ENCODE data around the gene PTPRZ1. TPM values are rescaled to one million over a fixed set of nuclear protein-coding genes. Genes with fewer than 3 reads are reported as not detected.

The PTPRZ1 gene
- total RNA-seq, 2 experiments from 2014 or later, result not detected

DNA sequence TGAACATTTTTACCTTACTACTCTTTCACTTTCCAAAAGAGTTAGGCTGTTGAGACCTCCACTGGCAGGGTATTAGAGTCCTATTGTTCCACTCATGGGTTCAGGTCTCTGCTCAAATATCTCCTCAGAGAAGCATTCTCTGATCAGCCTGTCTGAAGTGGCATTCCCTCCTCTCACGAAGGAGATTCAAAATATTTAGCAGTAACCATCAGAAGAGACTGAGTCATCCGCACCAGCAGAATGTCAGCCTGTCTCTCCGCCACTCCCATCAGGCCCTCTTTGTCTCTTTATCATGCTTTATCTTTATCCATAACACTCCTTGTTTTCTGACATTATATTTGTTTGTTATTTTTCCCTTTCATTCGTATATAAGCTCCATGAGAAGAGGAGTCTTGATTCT, 192.0 kb downstream of the PTPRZ1 start:
- intact Hi-C loops (cut with DNase I, micrococcal nuclease), result no loop called here
- CTCF ChIA-PET, result no interaction called here
- POLR2A ChIA-PET, result no interaction called here
- no peaks in the 10 kb centered on the region for H3K36me3 Mint-ChIP-seq (ENCODE audit: low read depth)
- no peaks in the 10 kb centered on the region for H3K4me1 Mint-ChIP-seq
- no peak overlapping the region for H3K27ac Mint-ChIP-seq
- H3K9me3 Mint-ChIP-seq (ENCODE audit: low read depth), result no peaks in the 10 kb centered on the region
- H3K4me3 Mint-ChIP-seq, result no peak overlapping the region
- ATAC-seq (no peak), DNase-seq (no peak)
- no peaks in the 10 kb centered on the region for H3K27me3 Mint-ChIP-seq

GRCh38 chr7:122067077-122067476, 194.1 kb downstream of the PTPRZ1 start:
- H3K9me3 Mint-ChIP-seq (ENCODE audit: low read depth), result no peaks in the 10 kb centered on the region

GRCh38 chr7:122068046-122068445, 195.1 kb downstream of the PTPRZ1 start:
- no peaks in the 10 kb centered on the region for H3K4me1 Mint-ChIP-seq
- intact Hi-C loops (cut with DNase I, micrococcal nuclease), result no loop called here
- ChIA-PET POLR2A (no interaction called here), CTCF (no interaction called here)
- ATAC-seq (no peak), DNase-seq (no peak)
- H3K36me3 Mint-ChIP-seq (ENCODE audit: low read depth), result no peaks in the 10 kb centered on the region
- H3K4me3 Mint-ChIP-seq, result no peak overlapping the region
- H3K9me3 Mint-ChIP-seq (ENCODE audit: low read depth), result no peaks in the 10 kb centered on the region
- H3K27ac Mint-ChIP-seq, result no peak overlapping the region
- H3K27me3 Mint-ChIP-seq, result no peaks in the 10 kb centered on the region

More at GRCh38 chr7:122067077-122067476, 194.1 kb downstream of the PTPRZ1 start:
- no peak for DNase-seq
- Mint-ChIP-seq H3K4me3 (no peak overlapping the region), H3K27me3 (no peaks in the 10 kb centered on the region), H3K36me3 (ENCODE audit: low read depth) (no peaks in the 10 kb centered on the region), H3K27ac (no peak overlapping the region), H3K4me1 (no peaks in the 10 kb centered on the region)
- intact Hi-C loops (cut with DNase I, micrococcal nuclease), result no loop called here
- no peak for ATAC-seq
- CTCF ChIA-PET, result no interaction called here
- POLR2A ChIA-PET, result no interaction called here

DNA sequence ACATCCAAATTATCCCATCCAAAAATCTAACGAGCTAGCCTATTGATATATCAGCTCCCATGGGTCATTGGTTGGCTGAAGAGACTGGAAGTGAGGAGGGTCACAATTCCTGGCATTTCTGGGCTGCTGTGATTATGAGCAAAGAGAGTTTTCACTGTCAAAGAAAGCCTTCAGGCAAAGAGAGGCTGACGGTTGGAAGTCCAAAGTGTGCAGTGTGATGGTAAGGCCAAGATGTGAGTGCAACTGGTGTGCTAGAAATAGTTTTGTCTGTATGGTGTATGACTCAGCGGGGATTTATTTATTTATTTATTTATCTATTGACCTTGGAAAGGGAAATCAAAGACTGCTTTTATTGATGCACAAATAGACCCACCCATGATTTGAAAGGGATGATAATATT, 196.0 kb downstream of the PTPRZ1 start:
- H3K4me3 Mint-ChIP-seq, result no peak overlapping the region
- no peaks in the 10 kb centered on the region for H3K27me3 Mint-ChIP-seq
- CTCF ChIA-PET, result interaction anchor here (0.8 kb wide), 1 partner anchor 512 kb away, joined by 3 read pairs; no protein-coding TSS in a partner anchor
- no peaks in the 10 kb centered on the region for H3K4me1 Mint-ChIP-seq
- H3K9me3 Mint-ChIP-seq (ENCODE audit: low read depth), result no peaks in the 10 kb centered on the region
- H3K27ac Mint-ChIP-seq, result no peak overlapping the region
- no peak for DNase-seq
- no peaks in the 10 kb centered on the region for H3K36me3 Mint-ChIP-seq (ENCODE audit: low read depth)
- ATAC-seq, result no peak
- POLR2A ChIA-PET, result no interaction called here
- intact Hi-C loops (cut with DNase I, micrococcal nuclease), result no loop called here

DNA sequence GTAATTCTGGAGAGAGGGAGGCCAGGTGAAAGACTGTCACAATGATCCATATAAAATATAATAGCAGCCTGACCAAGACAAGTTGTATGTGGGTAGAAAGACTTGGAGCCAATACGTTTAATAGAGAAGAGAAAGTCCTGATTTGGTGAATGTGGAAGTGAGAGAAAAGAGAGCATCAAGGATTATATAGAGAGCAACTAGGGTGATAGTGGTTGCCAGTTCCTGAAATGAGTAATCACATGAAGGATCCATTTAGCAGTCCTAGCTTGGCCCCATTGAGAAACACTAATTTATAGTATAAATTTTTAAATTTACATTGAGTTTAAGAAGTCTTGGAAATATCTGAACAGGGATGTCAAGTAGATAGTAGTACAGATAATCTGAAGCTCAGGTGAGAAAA, 197.1 kb downstream of the PTPRZ1 start:
- ChIA-PET POLR2A (no interaction called here), CTCF (no interaction called here)
- Mint-ChIP-seq H3K4me1 (no peaks in the 10 kb centered on the region), H3K9me3 (ENCODE audit: low read depth) (no peaks in the 10 kb centered on the region), H3K27me3 (no peaks in the 10 kb centered on the region), H3K27ac (no peak overlapping the region), H3K36me3 (ENCODE audit: low read depth) (no peaks in the 10 kb centered on the region), H3K4me3 (no peak overlapping the region)
- intact Hi-C loops (cut with DNase I, micrococcal nuclease), result no loop called here
- ATAC-seq (no peak), DNase-seq (no peak)

DNA sequence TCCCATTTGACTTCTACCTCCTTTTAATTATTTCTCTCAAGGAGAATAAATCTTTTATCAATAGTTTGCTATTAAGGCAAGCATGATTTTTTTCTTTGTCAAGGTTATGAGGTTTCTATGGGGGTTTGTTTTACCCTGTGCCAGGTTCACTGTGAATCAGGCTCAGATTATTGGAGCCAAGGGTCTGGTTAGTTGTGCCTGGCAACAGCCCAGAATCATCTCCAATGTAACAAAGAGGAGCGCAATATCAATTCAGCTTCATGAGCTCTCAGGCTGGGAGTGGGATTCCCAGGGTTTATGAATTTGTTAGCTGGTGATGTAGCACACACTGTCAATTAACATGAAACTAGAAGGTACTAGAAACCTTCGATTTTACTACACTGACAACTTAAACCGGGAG, 197.9 kb downstream of the PTPRZ1 start:
- POLR2A ChIA-PET, result no interaction called here
- intact Hi-C loops (cut with DNase I, micrococcal nuclease), result no loop called here
- Mint-ChIP-seq H3K9me3 (ENCODE audit: low read depth) (peaks cover 2% of the 10 kb centered on the region), H3K27ac (no peak overlapping the region), H3K27me3 (no peaks in the 10 kb centered on the region), H3K4me3 (no peak overlapping the region), H3K4me1 (no peaks in the 10 kb centered on the region), H3K36me3 (ENCODE audit: low read depth) (no peaks in the 10 kb centered on the region)
- ATAC-seq (no peak), DNase-seq (no peak)
- CTCF ChIA-PET, result no interaction called here

GRCh38 chr7:122072272-122072671, 199.3 kb downstream of the PTPRZ1 start:
- H3K4me3 Mint-ChIP-seq, result no peak overlapping the region

GRCh38 chr7:122072924-122073599, 200.1 kb downstream of the PTPRZ1 start:
- no peaks in the 10 kb centered on the region for H3K27me3 Mint-ChIP-seq

More at GRCh38 chr7:122072272-122072671, 199.3 kb downstream of the PTPRZ1 start:
- POLR2A ChIA-PET, result no interaction called here
- H3K4me1 Mint-ChIP-seq, result no peaks in the 10 kb centered on the region
- H3K27ac Mint-ChIP-seq, result no peak overlapping the region
- H3K36me3 Mint-ChIP-seq (ENCODE audit: low read depth), result no peaks in the 10 kb centered on the region
- no peak for ATAC-seq
- intact Hi-C loops (cut with DNase I, micrococcal nuclease), result no loop called here
- CTCF ChIA-PET, result no interaction called here
- DNase-seq, result no peak
- no peaks in the 10 kb centered on the region for H3K27me3 Mint-ChIP-seq
- peaks cover 2% of the 10 kb centered on the region for H3K9me3 Mint-ChIP-seq (ENCODE audit: low read depth)

DNA sequence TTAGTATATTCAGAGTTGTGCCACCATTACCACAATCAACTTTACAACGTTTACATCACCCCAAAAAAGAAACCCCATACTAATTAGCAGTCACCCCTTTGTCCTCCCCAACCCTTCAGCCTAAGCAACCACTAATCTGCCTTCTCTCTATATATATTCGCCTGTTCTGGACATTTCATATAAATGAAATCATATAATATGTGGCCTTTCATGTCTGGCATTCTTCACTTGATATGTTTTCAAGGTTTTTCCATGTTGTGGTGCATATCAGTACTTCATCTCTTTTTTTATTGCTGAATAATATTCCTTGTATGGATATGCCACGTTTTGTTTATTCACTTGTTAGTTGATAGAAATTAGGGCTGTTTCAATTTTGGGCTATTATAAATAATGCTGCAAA, 200.7 kb downstream of the PTPRZ1 start:
- Mint-ChIP-seq H3K36me3 (ENCODE audit: low read depth) (peaks cover 1% of the 10 kb centered on the region), H3K27ac (no peak overlapping the region), H3K27me3 (no peaks in the 10 kb centered on the region), H3K4me3 (no peak overlapping the region), H3K4me1 (no peaks in the 10 kb centered on the region), H3K9me3 (ENCODE audit: low read depth) (peaks cover 2% of the 10 kb centered on the region)
- CTCF ChIA-PET, result no interaction called here
- intact Hi-C loops (cut with DNase I, micrococcal nuclease), result no loop called here
- POLR2A ChIA-PET, result no interaction called here
- DNase-seq, result no peak
- no peak for ATAC-seq

More at GRCh38 chr7:122072924-122073599, 200.1 kb downstream of the PTPRZ1 start:
- Mint-ChIP-seq H3K36me3 (ENCODE audit: low read depth) (no peaks in the 10 kb centered on the region), H3K4me1 (no peaks in the 10 kb centered on the region), H3K9me3 (ENCODE audit: low read depth) (peaks cover 2% of the 10 kb centered on the region), H3K27ac (no peak overlapping the region), H3K4me3 (no peak overlapping the region)
- intact Hi-C loops (cut with DNase I, micrococcal nuclease), result no loop called here
- ChIA-PET CTCF (no interaction called here), POLR2A (no interaction called here)
- ATAC-seq (no peak), DNase-seq (no peak)

GRCh38 chr7:122082160-122082559, 209.2 kb downstream of the PTPRZ1 start:
- CTCF ChIA-PET, result interaction anchor here (0.7 kb wide), 1 partner anchor 753 kb away, joined by 3 read pairs; the partner anchor contains the start of gene WNT16
- no peak for ATAC-seq

DNA sequence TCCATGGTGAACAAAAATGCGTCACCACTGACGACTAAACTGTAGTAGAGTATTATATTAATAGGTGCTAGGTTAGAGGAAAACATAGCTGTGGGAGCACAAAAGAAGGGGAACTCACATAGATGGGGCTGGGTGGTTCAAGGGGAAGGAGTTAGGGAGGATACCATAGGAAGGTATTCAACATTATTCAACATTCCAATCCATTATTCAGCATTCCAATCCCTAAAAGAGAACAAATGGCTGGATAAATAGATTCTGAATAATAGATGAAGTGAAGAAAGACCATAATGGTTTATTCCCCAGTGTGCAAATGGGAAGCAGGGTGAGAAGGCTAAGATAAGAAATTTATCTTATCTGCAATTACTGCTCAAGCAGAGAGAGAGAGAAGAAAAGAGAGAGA, 209.7 kb downstream of the PTPRZ1 start:
- H3K4me1 Mint-ChIP-seq, result no peaks in the 10 kb centered on the region
- ChIA-PET CTCF (no interaction called here), POLR2A (no interaction called here)
- no peaks in the 10 kb centered on the region for H3K9me3 Mint-ChIP-seq (ENCODE audit: low read depth)
- H3K36me3 Mint-ChIP-seq (ENCODE audit: low read depth), result peaks cover 4% of the 10 kb centered on the region
- DNase-seq (no peak), ATAC-seq (no peak)
- H3K27me3 Mint-ChIP-seq, result no peaks in the 10 kb centered on the region
- no peak overlapping the region for H3K27ac Mint-ChIP-seq
- no peak overlapping the region for H3K4me3 Mint-ChIP-seq
- intact Hi-C loops (cut with DNase I, micrococcal nuclease), result no loop called here

More at GRCh38 chr7:122082160-122082559, 209.2 kb downstream of the PTPRZ1 start:
- no peaks in the 10 kb centered on the region for H3K4me1 Mint-ChIP-seq
- intact Hi-C loops (cut with DNase I, micrococcal nuclease), result no loop called here
- no peak overlapping the region for H3K27ac Mint-ChIP-seq
- H3K9me3 Mint-ChIP-seq (ENCODE audit: low read depth), result no peaks in the 10 kb centered on the region
- POLR2A ChIA-PET, result no interaction called here
- H3K36me3 Mint-ChIP-seq (ENCODE audit: low read depth), result peaks cover 4% of the 10 kb centered on the region
- no peak for DNase-seq
- H3K4me3 Mint-ChIP-seq, result no peak overlapping the region
- H3K27me3 Mint-ChIP-seq, result no peaks in the 10 kb centered on the region

GRCh38 chr7:122092964-122093797, 220.2 kb downstream of the PTPRZ1 start:
- no peaks in the 10 kb centered on the region for H3K27me3 Mint-ChIP-seq
- intact Hi-C loops (cut with DNase I, micrococcal nuclease), result loop anchor here (1.0 to 10.0 kb wide), 4 partner anchors 436 to 1274 kb away; no protein-coding TSS in a partner anchor
- H3K9me3 Mint-ChIP-seq (ENCODE audit: low read depth), result no peaks in the 10 kb centered on the region
- no peak overlapping the region for H3K4me3 Mint-ChIP-seq
- CTCF ChIA-PET, result interaction anchor here (0.7 to 1.1 kb wide), 5 partner anchors 10 to 440 kb away, joined by 3 to 6 read pairs (median 6); no protein-coding TSS in a partner anchor
- POLR2A ChIA-PET, result no interaction called here
- peak; percentile 75 for DNase-seq
- no peaks in the 10 kb centered on the region for H3K36me3 Mint-ChIP-seq (ENCODE audit: low read depth)
- no peaks in the 10 kb centered on the region for H3K4me1 Mint-ChIP-seq
- H3K27ac Mint-ChIP-seq, result no peak overlapping the region
- ATAC-seq, result no peak

All from activated CD4-positive, alpha-beta T cell treated with anti-CD3 and anti-CD28 coated beads for 36 hours (primary cell).